CD4-positive, alpha-beta T cell treated with Interleukin-17A for 4 hours (primary cell): Measurements from ENCODE around the gene RPL27A.

Experiments used
- DNase-seq: peaks from one replicate; pipeline ENCODE4 v3.0.0-alpha.2; 2020; ENCODE audit warnings: mixed read lengths

The RPL27A gene

GRCh38 chr11:8676458-8676857 is 6.1 kb upstream of the RPL27A start:
- DNase-seq, result no peak

GRCh38 chr11:8679006-8679405 is 3.6 kb upstream of the RPL27A start:
- no peak for DNase-seq

- DNase-seq, result peak; percentile 11
Observed at GRCh38 chr11:8681837-8682302, 722 bp upstream of the RPL27A start.

GRCh38 chr11:8683115-8683807 is 669 bp downstream of the RPL27A start:
- DNase-seq, result no peak

GRCh38 chr11:8684600-8685290 is 2.2 kb downstream of the RPL27A start:
- DNase-seq, result no peak

- no peak for DNase-seq
Observed at GRCh38 chr11:8685306-8685705, 2.7 kb downstream of the RPL27A start.

GRCh38 chr11:8685820-8686219 is 3.2 kb downstream of the RPL27A start:
- DNase-seq, result no peak

GRCh38 chr11:8686325-8686724 is 3.7 kb downstream of the RPL27A start:
- no peak for DNase-seq

- DNase-seq, result peak; percentile 85
Observed at GRCh38 chr11:8688414-8689362, 6.1 kb downstream of the RPL27A start.

GRCh38 chr11:8689726-8690255 is 7.2 kb downstream of the RPL27A start:
- DNase-seq, result no peak

- no peak for DNase-seq
Observed at GRCh38 chr11:8690374-8691342, 8.1 kb downstream of the RPL27A start.

GRCh38 chr11:8691601-8692000 is 9.0 kb downstream of the RPL27A start:
- DNase-seq, result no peak

GRCh38 chr11:8692417-8692816 is 9.8 kb downstream of the RPL27A start:
- DNase-seq, result no peak

GRCh38 chr11:8693010-8693551 is 10.5 kb downstream of the RPL27A start:
- DNase-seq, result no peak

- DNase-seq, result no peak
Observed at GRCh38 chr11:8693555-8693954, 11.0 kb downstream of the RPL27A start.

GRCh38 chr11:8694137-8694536 is 11.5 kb downstream of the RPL27A start:
- DNase-seq, result no peak

GRCh38 chr11:8697054-8697453 is 14.5 kb downstream of the RPL27A start:
- no peak for DNase-seq

- no peak for DNase-seq
Observed at GRCh38 chr11:8698379-8698851, 15.8 kb downstream of the RPL27A start.

- DNase-seq, result no peak
Observed at GRCh38 chr11:8698917-8699441, 16.4 kb downstream of the RPL27A start.

- DNase-seq, result no peak
Observed at GRCh38 chr11:8699903-8700302, 17.3 kb downstream of the RPL27A start.
